HG03064 (cell line): ENCODE measurements around the gene ROR1.

Experiments used
- ATAC-seq: cut with Tn5 transposase; IDR thresholded peaks from one replicate; pipeline ENCODE4 v1.9.1; 2021; ENCODE audit warnings: low read depth; ENCODE audit not compliant: unreplicated experiment

The ROR1 gene

DNA sequence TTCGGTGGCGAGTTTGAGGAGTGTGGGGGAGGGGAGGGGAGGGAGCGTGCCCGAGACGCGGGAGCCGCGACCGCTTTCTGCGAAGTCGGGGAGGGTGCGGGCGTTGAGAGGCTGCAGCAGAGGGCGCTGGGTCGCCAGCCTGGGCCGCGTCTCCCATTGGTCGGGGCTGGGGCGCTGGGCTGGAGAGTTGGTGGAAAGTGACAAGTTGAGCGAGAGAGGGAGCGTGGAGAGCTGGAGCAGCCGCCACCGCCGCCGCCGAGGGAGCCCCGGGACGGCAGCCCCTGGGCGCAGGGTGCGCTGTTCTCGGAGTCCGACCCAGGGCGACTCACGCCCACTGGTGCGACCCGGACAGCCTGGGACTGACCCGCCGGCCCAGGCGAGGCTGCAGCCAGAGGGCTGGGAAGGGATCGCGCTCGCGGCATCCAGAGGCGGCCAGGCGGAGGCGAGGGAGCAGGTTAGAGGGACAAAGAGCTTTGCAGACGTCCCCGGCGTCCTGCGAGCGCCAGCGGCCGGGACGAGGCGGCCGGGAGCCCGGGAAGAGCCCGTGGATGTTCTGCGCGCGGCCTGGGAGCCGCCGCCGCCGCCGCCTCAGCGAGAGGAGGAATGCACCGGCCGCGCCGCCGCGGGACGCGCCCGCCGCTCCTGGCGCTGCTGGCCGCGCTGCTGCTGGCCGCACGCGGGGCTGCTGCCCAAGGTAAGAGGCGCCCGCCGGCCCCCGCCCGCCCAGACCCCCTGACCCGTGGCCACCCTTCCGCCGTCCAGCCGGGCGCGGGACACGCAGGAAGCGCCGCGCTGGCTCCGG, at the start of gene ROR1:
Gene ROR1 (plus strand): TSS at position 203 of the 802 bp plus-strand sequence.
- ATAC-seq, result no peak

DNA sequence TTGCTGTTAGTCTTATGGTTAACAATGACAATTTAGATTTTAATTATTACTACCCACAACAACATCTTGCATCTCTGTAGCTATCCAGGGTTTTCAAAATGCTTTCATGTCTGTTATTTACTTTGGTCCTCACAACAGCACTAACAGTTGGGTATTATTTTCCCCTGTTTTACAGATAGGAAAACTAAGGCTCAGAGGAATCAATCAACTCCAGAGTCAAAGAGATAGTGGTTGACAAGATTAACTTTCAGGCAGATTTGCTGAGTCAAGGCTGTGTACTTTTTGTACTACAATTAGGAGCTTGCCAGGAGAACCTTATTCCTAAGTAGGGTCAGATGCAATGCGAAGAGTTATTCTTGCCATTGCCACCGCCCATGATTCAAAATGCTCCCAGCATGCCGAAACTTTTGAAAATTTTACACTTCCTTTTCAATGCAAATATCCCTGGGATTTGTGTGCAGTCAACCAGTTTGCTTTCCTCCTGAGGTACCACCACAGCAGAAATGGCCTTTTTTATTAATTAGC, 49.4 kb upstream of the ROR1 start:
- no peak for ATAC-seq

DNA sequence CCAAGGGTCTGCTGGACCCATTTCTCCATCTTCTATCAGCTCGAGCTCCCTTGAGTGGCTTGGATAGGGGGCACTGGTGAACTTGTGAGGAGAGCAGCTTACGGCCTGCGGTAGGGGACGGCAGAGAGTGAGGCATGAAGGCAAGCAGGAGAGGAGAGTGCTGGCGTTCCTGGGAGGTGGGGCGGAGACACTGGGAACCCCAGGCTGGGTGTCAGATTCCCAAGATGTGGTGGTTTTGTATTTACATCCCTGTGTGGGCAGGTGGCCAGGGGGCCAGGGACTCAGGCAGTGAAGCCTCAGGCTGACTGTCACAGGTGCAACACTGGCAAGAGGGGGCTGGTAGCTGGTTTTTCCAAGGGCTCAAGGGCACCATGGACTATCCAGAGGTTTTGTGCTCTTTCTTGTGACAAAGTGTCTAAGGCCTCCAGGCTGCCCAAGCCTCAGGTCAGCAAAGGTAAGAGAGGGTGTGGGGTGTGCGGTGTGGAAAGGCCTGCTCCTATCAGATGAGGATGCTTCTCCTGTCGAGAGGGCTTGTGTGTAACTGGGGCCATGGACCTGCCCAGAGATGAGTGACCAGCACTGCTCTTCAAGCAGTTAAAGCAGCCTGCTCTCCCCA, 45.1 kb upstream of the ROR1 start:
- ATAC-seq, result no peak

DNA sequence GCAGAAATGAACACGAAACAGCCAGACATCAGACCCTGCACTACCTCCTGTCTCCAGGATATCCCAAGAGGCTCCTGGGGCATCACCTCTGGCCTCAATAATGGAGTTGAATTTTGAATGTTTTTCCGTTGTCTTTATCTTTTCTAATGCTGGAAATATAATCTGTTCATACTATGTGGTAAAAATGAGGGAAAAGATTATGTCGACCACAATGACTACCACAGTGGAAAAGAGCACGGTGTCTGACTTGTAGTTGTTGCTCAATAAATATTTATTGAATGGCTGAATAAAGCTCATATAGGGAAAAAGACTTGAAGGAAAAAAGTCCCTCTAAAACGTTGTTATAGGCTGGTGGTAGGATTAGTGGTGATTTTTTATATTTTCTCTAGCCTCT, 44.6 kb upstream of the ROR1 start:
- no peak for ATAC-seq

DNA sequence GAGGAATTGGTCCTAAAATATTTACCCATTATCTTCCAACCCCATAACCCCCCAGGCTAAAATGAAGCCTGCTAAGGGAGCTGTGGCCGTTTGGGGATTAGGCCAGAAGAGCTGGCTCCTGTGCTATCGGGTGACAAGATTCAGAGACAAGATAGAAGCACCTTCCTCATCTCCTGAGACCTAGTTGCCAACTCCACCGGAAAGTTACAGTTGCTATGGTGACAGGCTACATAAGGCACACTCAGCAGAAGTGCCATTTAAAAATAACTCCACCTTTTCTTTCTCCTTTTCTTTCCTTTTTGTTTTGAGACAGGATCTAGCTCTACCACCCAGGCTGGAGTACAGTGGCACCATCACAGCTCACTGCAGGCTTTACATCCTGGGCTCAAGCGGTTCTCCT, 43.6 kb upstream of the ROR1 start:
- no peak for ATAC-seq

DNA sequence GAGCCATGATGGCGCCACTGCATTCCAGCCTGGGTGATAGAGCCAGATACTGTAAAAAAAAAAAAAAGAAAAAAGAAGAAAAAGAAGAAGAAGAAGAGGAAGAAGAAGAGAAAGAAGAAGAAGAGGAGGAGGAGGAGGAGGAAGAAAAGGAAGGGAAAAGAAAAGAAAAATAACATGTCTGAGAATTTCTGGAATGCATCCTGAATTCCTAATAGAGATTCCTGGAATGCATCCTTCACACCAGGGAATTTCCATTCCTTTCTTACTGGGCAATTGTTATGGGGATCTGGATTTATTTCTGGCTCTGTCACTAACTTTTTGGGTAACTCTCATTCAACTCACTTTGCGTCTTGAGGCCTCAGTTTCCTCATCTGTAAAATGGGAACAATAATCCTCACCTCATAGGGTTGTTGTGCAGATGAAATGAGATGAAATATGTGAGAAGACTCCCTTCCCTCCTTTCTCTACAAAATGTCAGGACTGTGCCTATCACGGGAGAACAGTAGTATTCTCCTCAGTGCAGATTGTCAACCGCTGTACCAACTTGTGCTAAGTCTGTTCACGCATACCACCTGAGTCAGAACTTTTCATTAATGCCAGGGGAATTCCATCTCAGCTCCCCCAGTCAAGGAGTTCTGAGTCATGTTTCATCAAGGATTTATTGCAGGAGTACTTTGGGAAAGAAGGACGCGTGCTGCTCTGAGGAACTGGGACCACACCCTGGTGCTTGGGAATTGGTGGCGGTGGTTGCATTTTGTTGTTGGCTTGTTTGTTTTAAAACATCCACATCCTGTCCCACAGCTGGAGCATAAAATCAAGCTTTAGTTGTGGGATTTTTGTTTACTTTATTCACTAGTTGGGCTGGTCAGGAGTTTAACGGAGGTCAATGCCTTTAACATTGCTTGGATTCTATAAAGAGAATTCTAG, 42.4 kb upstream of the ROR1 start:
- ATAC-seq, result no peak

DNA sequence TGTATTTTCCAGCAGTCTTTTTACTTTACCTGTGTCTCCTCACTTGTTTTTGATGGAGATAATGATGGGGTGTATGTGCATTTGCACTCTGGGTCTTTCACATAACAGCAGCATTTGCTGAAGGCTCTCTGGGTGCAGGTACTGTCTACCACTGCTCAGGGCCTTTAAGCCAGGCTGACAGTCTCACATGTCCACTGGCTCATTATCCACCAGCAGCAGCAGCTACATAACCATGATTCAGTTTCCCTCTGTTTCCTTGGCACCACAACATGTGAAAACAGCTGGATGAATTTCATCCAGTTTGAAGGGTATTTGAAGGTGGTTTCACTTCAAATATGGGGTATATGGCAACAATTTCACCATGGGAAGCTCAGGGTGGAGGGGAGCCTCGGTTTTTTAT, 41.2 kb upstream of the ROR1 start:
- ATAC-seq, result no peak

DNA sequence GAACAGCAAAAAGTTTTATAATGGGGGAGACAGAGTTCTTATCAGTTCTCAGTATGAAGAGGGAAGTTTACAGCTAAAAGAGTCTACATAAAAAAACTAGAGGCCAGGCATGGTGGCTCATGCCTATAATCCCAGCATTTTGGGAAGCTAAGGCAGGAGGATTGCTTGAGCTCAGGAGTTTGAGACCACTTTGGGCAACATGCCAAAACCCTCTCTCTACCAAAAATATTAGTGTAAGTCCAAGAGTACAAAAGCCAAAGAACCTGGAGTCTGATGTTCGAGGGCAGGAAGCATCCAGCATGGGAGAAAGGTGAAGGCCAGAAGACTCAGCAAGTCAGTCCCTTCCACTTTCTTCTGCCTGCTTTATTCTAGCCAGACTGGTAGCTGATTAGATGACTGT, 35.0 kb upstream of the ROR1 start:
- ATAC-seq, result no peak

DNA sequence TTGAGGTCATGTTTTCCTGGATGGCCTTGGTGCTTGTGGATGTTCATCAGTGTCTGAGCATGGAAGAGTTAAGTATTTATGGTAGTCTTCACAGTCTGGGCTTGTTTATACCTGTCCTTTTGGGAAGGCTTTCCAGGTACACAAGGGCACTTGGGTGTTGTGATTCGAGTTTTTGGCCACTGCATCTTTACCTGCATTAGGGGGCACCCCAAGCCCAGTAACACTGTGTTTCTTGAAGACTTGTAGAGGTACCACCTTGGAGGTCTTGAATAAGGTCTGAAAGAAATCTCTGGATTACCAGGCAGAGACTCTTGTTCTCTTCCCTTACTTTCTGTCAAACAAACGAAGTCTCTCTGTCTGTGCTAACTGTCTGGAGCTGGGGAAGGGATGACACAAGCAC, 34.4 kb upstream of the ROR1 start:
- ATAC-seq, result no peak

DNA sequence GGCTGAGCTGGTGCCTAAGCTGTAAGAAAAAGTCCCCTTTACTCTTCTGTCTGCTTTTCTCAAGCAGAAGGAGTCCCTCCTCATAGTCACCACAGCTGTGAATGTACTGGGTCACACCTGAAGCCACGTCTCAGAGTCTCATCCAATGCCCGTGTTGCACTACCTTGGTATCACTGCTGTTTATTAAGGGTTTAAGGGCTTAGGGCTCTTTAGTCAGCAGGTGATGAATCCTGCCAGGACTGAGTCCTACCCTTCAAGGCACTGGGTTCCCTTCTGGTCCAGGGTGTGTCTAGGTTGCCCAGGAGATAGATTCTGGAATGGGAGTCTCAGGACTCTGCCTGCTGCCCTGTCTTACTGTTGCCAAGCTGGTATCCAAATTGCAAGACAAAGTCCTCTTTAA, 33.4 kb upstream of the ROR1 start:
- no peak for ATAC-seq

DNA sequence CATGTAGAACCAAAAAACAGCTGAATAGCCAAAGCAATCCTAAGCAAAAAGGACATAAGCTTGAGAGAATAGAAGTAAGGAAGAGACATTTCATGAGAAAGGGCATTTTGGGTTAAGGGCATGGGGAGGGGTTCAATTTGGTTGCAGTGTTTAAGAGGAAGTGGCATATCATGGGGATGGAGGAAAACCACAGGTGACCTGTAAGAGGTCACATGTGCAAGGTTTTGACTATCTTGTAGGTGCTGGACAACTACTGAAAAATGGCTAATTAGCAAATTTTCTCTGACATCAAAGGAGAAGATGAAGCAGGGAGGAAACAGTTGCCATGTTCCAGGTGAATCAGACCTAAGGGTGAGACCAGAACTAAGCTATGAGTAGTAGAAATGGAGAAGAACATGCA, 31.3 kb upstream of the ROR1 start:
- no peak for ATAC-seq

DNA sequence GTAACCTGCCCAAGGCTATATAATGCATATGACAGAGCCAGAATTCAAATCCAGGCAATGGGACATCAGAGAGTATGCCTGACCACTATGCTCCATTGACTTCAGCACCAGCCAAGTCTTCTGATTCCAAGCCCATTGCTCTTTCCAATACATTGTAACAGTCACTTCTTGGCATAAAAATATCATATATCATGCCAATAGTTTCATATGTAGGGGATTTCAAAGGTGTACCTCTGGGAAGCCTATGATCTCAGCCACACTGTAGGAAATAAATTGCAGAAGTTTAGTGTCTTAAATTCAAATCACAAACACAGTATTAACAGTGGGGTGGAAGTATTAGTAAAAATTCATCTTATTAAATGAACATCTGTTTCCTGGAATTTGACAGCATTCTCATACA, 30.0 kb upstream of the ROR1 start:
- no peak for ATAC-seq

DNA sequence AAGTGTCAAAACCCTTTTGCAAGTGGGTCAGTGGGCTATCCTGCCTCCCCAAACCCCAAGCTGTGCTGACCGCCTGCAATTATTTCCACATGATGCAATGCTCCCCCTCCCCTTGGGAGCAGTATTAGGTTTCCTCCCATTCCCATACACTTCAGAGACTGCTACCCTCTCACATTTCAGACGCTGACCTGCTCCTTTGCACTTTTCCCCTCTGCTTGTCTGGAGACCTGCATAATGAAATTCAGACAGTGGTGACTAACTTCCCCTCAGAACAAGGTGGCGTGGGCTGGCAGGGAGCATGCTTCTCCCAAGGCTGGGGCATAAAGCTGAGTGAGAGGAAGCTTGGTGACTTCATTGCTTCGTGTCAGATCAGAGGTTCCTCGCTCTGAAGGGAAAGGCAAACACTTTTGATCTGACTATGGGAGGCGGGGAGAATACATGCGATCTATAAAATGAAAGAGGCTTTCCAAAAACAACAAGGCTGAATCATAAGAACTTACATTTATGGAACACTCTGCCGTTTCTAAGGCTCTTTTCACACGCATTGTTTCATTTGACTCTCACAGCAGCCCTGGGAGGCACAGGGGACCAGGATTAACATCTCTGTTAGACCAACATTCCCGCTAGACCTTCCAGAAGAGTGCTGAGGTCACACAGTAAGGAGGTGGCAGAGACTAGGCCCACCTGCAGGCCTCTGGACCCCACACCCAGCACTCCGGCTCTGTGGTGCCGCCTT, 27.5 kb upstream of the ROR1 start:
- no peak for ATAC-seq

DNA sequence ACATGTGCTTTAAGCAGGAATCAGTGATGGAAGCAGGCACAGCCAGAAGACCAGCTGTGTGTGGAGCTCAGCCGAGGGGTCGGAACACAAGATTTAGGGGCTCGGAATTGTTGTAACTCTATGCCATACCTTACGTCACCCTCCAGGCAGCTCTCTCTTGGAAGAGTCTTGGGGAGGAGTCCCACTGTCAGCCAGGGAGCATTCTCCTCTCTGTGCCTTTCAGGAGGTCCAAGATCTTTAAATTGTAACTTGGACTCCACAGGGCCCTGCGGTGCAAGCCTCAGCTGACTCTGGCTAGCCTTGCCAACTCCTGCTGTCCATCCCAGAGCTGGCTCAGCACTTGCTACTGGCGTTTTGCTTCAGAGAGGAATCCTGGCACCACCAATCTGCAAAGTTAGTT, 26.4 kb upstream of the ROR1 start:
- ATAC-seq, result no peak

DNA sequence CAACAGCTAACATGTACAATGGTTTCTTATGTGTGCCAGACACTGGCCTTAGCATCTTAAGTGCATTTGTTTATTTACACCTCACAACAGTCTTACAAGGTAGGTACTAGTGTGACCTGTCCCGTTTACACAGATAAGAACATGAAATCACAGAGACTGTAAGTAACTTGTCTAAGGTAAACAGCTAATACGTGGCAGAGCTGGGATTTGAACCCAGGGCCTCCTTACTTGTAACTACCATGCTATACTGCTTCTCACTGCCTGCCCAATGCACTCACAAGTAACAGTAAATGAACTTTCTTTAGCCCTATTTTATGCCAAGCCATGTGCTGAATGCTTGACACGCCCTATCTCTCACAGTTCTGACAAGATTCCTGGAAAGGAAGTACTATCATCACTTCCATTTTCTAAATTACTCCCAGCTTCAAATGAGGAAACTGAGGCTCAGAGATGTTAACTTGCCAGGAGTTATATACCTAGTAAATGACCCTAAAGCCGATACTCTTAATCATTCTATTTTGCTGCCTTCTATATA, 25.7 kb upstream of the ROR1 start:
- no peak for ATAC-seq

DNA sequence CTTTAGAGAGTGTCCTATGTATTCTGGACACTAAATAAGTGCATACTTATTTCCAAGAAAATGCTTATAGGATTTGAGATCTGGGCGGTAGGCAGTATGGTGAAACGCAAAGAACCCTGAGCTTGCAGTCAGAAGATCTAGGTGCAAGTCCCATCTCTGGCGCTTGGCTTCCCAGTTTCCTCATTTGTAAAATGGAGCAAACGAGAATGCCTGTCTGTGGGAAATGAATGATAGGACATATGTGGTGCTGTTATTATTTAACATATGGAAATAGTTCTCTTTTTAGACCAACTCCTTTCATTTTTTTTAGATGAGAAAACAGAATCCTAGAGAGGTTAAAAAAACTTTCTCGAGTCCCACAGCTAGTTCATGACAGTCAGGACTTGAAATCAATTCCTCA, 25.2 kb upstream of the ROR1 start:
- ATAC-seq, result no peak

DNA sequence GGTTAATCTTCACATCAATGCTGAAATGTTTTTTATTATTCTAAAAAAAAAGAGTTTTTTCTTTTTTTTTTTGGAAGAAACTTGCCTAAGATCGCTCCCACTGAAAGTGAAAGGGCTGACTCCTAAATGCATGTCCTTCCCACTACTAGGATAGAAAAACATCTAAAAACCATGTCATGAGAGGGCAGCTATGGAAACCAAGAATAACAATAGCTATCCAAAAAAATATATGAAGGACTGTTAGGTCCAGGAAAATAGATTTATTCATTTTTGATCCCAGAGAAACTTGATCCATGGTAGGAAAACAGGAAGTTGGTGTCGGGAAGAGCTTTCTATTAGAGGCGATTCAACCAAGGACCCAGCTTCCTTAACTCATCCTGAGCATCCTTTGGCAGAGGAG, 23.1 kb upstream of the ROR1 start:
- ATAC-seq, result no peak

DNA sequence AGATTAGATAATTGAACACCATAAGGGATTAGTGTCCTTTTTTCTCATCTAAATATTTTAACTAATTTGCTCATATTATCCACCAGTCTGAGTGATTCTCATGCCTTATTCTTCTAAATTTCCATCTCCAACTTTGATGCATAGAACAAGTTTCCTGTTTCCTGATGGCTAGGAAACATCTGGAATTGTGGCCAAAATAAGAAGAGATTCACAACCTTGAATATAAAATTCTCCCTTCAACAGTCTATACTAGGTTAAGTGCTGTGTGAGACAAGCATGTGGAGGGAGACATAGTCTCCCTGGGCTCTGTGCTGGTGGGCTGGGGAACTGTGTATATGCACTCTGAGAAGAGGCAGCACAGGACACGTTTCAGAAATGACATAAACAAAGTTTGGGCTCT, 21.6 kb upstream of the ROR1 start:
- no peak for ATAC-seq

DNA sequence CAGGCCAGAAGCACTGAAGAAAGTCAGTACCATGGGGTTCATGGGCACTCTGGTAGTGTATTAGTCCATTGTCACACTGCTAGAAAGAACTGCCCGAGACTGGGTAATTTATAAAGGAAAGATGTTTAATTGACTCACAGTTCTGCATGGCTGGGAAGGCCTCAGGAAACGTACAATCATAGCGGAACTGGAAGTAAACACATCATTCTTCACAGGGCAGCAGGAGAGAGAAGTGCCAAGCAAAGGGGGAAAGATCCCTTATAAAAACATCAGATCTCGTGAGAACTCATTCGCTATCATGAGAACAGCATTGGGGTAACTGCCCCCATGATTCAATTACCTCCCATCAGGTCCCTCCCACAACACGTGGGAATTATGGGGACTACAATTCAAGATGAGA, 20.2 kb upstream of the ROR1 start:
- ATAC-seq, result no peak

DNA sequence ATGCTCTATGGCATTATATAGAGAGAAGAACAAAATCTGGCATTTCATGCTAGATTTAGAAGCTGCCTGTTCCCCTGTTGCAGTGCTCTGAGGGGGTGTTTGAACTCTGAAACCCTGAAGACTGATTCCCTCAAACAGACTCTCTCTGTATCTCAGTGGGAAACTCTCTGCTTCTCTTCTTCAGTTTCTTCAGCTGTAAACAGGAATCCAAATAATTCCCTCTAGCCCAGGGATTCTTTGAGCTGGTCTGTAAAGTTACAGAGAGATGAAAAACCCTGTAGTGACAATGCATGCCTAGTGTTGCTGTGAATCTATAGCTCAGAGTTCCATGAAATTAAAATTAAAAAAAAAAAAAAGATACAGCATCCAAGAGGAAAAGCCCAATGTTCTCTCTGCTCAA, 17.0 kb upstream of the ROR1 start:
- no peak for ATAC-seq
